ENCODE results near the gene EPC2.
"Not testable (repeated sequence)": the region's sequence is repeated elsewhere in the genome, so short reads cannot be mapped to it uniquely, and the experiment has no call there.

Gene EPC2

GRCh38 chr2:148642112-148642744 lies 2.3 kb upstream of the EPC2 start:
- no peak overlapping the region for H3K27ac ChIP-seq
- TF ChIP-seq CTCF (conservative IDR thresholded peaks at IDR 0.05) (no peak), ZFX (IDR thresholded peaks at IDR 0.05) (no peak)

GRCh38 chr2:148642891-148643416 lies 1.6 kb upstream of the EPC2 start:
- H3K27ac ChIP-seq = no peak overlapping the region
- no peak for TF ChIP-seq CTCF (conservative IDR thresholded peaks at IDR 0.05)

- no peak for TF ChIP-seq CTCF (conservative IDR thresholded peaks at IDR 0.05)
- no peak for TF ChIP-seq ZFX (IDR thresholded peaks at IDR 0.05)
- no peak overlapping the region for H3K27ac ChIP-seq
Measured at GRCh38 chr2:148643421-148643820, 1.1 kb upstream of the EPC2 start.

DNA sequence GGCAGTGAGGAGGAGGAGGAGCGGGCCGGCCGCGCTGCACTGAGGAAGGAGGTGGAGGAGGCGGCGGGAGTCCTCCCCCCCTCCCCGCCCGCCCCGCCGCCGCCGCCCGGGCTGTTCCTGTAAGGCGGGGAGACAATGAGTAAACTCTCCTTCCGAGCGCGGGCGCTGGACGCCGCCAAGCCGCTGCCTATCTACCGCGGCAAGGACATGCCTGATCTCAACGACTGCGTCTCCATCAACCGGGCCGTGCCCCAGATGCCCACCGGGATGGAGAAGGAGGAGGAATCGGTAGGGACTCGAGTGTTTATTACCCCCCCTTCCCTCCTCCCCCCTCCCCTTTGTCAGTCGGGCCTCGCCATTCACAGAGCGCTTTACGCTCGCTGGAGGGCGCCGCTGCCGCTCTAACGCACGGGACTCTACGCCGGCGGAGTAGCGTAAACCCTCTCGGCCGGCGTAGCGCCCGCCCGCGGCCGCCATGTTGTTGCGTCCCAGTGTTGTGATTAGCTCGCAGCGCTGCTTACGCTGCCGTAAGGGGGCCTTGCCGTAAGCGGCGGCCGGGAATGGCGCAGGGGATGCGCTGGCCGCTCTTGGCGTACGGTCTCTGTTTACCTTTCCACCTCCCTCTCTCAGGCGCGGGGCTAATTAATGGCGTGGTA lies 460 bp downstream of the EPC2 start:
- H3K27ac ChIP-seq = peak overlapping the region; percentile 90
- TF ChIP-seq CTCF (conservative IDR thresholded peaks at IDR 0.05) = peak; percentile 34
- no peak for TF ChIP-seq ZFX (IDR thresholded peaks at IDR 0.05)

- peak overlapping the region; percentile 90 for H3K27ac ChIP-seq
- no peak for TF ChIP-seq CTCF (conservative IDR thresholded peaks at IDR 0.05)
- TF ChIP-seq ZFX (IDR thresholded peaks at IDR 0.05) = no peak
Measured at GRCh38 chr2:148645539-148646230, 1.1 kb downstream of the EPC2 start.

- no peak overlapping the region for H3K27ac ChIP-seq
- no peak for TF ChIP-seq ZFX (IDR thresholded peaks at IDR 0.05)
- TF ChIP-seq CTCF (conservative IDR thresholded peaks at IDR 0.05) = no peak
Measured at GRCh38 chr2:148646231-148646559, 1.6 kb downstream of the EPC2 start.

- not testable (repeated sequence) for H3K27ac ChIP-seq
Measured at GRCh38 chr2:148647711-148648110, 3.2 kb downstream of the EPC2 start.

Measured in C4-2B (cell line).